Caco-2 (cell line): ENCODE measurements around the gene FABP2. TPM values are rescaled to one million over a fixed set of nuclear protein-coding genes. Genes with fewer than 3 reads are reported as not detected.

Experiments used
- BruUV-seq: library from RNA; stranded (reverse); fragments of 400-500 nt; replicated peaks from 2 replicates; lab custom pipeline; 2021; lab: Mats Ljungman, UMichigan
- CTCF ChIA-PET: fragments of 300-600 bp; sonication (Branson Sonifier 250); formaldehyde crosslinking; loops from one replicate; lab custom pipeline; 2022; ENCODE audit warnings: antibody characterized with exemption; lab: Charles Lee
- POLR2A ChIA-PET: fragments of 300-600 bp; sonication (Branson Sonifier 250); formaldehyde crosslinking; loops from one replicate; lab custom pipeline; 2022; ENCODE audit warnings: antibody characterized with exemption; lab: Charles Lee
- DNase-seq, 2 experiments: peaks; one replicate each; pipeline versions ENCODE4 v3.0.0 to v3.0.0-alpha.2; 2020 to 2022
- H3K27me3 ChIP-seq: replicated peaks from 2 replicates; pipeline ENCODE4 v1.6.0; 2011; ENCODE audit warnings: low read length; ENCODE audit not compliant: control insufficient read depth, insufficient read depth
- H3K36me3 ChIP-seq: 2 replicates; pipeline ENCODE4 v1.5.1; 2011; ENCODE audit warnings: low read length; ENCODE audit not compliant: control insufficient read depth, insufficient read depth
- H3K4me1 ChIP-seq: fragments of 250-450 bp; sonication (Bioruptor Pico); 2 replicates; pipeline ENCODE4 v1.5.1; 2020; ENCODE audit warnings: mild to moderate bottlenecking
- H3K4me3 ChIP-seq: 2 replicates; pipeline ENCODE4 v1.5.1; 2011; ENCODE audit warnings: low read depth, mild to moderate bottlenecking, control low read depth, low read length
- H3K9me3 ChIP-seq: fragments of 250-450 bp; sonication (Bioruptor Pico); 2 replicates; pipeline ENCODE4 v1.5.1; 2020; ENCODE audit warnings: mild to moderate bottlenecking, moderate library complexity
- H3K27ac Mint-ChIP-seq: one replicate; pipeline ENCODE4 v1.8.0; 2022; ENCODE audit warnings: mixed read lengths; ENCODE audit not compliant: unreplicated experiment
- H3K27me3 Mint-ChIP-seq: one replicate; pipeline ENCODE4 v1.8.0; 2022; ENCODE audit warnings: mixed read lengths; ENCODE audit not compliant: insufficient read depth, unreplicated experiment
- H3K36me3 Mint-ChIP-seq: one replicate; pipeline ENCODE4 v1.8.0; 2022; ENCODE audit warnings: mild to moderate bottlenecking, mixed read lengths; ENCODE audit not compliant: insufficient read depth, unreplicated experiment
- H3K4me1 Mint-ChIP-seq: one replicate; pipeline ENCODE4 v1.8.0; 2022; ENCODE audit warnings: low read depth, mixed read lengths; ENCODE audit not compliant: unreplicated experiment
- H3K4me3 Mint-ChIP-seq: one replicate; pipeline ENCODE4 v1.8.0; 2022; ENCODE audit warnings: mild to moderate bottlenecking, moderate library complexity, mixed read lengths; ENCODE audit not compliant: unreplicated experiment
- H3K9me3 Mint-ChIP-seq: one replicate; pipeline ENCODE4 v1.8.0; 2022; ENCODE audit warnings: mixed read lengths; ENCODE audit not compliant: unreplicated experiment
- intact Hi-C: fragments of 100-400 bp; cut with micrococcal nuclease; formaldehyde crosslinking; loops from one replicate; pipeline ENCODE4 v1.10.0; 2022; ENCODE audit not compliant: unreplicated experiment
- total RNA-seq: library from RNA; stranded (reverse); gene quantifications from 2 replicates; pipeline ENCODE4 v1.2.3, GENCODE V29; 2022
- TF ChIP-seq, protein P1 (sequence below), 2 experiments: fragments of 200-600 bp in 1 of 2; IDR thresholded peaks; 1 replicate in 1 of 2; 2 replicates in 1 of 2; pipeline versions ENCODE4 v1.5.1 to v1.8.0; 2011 to 2022; ENCODE audit warnings: antibody characterized with exemption in 1 of 2, control low read depth in 1 of 2, inconsistent platforms in 1 of 2, low read depth in 1 of 2, low read length in 1 of 2, mild to moderate bottlenecking in 1 of 2, moderate library complexity in 1 of 2; ENCODE audit not compliant: insufficient read depth in 1 of 2, severe bottlenecking in 1 of 2, unreplicated experiment in 1 of 2

The FABP2 gene
- total RNA-seq, 1 experiment from 2014 or later: not detected

DNA sequence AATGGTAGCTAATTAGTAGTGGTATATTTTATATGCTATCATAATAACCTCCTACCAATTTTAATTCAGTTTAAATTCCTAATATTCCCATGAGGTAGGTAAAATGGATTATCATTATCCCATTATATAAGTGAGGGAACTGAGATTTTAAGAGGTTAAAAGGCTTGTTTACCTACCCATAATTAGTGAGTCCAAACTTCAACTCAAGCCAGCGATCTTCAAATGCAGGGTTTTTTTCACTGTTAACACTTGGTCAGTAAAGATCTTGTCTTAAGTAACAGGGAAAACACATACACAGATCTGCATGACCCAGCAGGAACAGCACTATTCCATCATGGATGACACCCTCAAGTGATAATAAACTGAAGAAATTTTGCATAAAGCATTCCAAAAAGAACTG, 31.3 kb downstream of the FABP2 start:
- peak in 1 of 2 experiments; percentile 27 for DNase-seq
- no TSS peak for BruUV-seq
- Mint-ChIP-seq H3K4me1 (no peaks in the 10 kb centered on the region), H3K27me3 (no peaks in the 10 kb centered on the region), H3K36me3 (peaks cover 20% of the 10 kb centered on the region), H3K9me3 (no peaks in the 10 kb centered on the region), H3K4me3 (no peak overlapping the region), H3K27ac (no peak overlapping the region)
- intact Hi-C loops: loop anchor here (1.0 kb wide), 1 partner anchor 10 kb away; a partner anchor contains a TSS
- TF ChIP-seq, protein P1, sequence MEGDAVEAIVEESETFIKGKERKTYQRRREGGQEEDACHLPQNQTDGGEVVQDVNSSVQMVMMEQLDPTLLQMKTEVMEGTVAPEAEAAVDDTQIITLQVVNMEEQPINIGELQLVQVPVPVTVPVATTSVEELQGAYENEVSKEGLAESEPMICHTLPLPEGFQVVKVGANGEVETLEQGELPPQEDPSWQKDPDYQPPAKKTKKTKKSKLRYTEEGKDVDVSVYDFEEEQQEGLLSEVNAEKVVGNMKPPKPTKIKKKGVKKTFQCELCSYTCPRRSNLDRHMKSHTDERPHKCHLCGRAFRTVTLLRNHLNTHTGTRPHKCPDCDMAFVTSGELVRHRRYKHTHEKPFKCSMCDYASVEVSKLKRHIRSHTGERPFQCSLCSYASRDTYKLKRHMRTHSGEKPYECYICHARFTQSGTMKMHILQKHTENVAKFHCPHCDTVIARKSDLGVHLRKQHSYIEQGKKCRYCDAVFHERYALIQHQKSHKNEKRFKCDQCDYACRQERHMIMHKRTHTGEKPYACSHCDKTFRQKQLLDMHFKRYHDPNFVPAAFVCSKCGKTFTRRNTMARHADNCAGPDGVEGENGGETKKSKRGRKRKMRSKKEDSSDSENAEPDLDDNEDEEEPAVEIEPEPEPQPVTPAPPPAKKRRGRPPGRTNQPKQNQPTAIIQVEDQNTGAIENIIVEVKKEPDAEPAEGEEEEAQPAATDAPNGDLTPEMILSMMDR (IDR thresholded peaks at IDR 0.05; ENCODE audit: insufficient read depth in 1 of 2, low read depth in 1 of 2, low read length in 1 of 2, severe bottlenecking in 1 of 2, unreplicated experiment in 1 of 2): no peak
- Histone ChIP-seq H3K9me3 (no peaks in the 10 kb centered on the region), H3K36me3 (no peaks in the 10 kb centered on the region), H3K27me3 (no peaks in the 10 kb centered on the region), H3K4me1 (peaks cover 10% of the 10 kb centered on the region), H3K4me3 (no peak overlapping the region)
- POLR2A ChIA-PET: no interaction called here
- CTCF ChIA-PET: no interaction called here

GRCh38 chr4:119289313-119289712, 32.6 kb downstream of the FABP2 start:
- Mint-ChIP-seq H3K27me3 (no peaks in the 10 kb centered on the region), H3K9me3 (no peaks in the 10 kb centered on the region), H3K27ac (no peak overlapping the region), H3K4me1 (peaks cover 7% of the 10 kb centered on the region), H3K36me3 (peaks cover 20% of the 10 kb centered on the region), H3K4me3 (no peak overlapping the region)
- intact Hi-C loops: loop anchor here (5.0 kb wide), 1 partner anchor 77 kb away; the partner anchor contains the start of gene USP53
- TF ChIP-seq, protein P1 (IDR thresholded peaks at IDR 0.05; ENCODE audit: insufficient read depth in 1 of 2, low read depth in 1 of 2, low read length in 1 of 2, severe bottlenecking in 1 of 2, unreplicated experiment in 1 of 2): no peak
- no peaks in the 10 kb centered on the region for H3K36me3 ChIP-seq
- CTCF ChIA-PET: interaction anchor here (1.0 kb wide), 1 partner anchor 11 kb away, joined by 3 read pairs; no protein-coding TSS in a partner anchor
- POLR2A ChIA-PET: no interaction called here
- no TSS peak for BruUV-seq
- no peaks in the 10 kb centered on the region for H3K9me3 ChIP-seq
- peaks cover 10% of the 10 kb centered on the region for H3K4me1 ChIP-seq
- no peak for DNase-seq
- no peak overlapping the region for H3K4me3 ChIP-seq
- no peaks in the 10 kb centered on the region for H3K27me3 ChIP-seq

GRCh38 chr4:119286377-119287002, 35.4 kb downstream of the FABP2 start:
- TF ChIP-seq, protein P1 (IDR thresholded peaks at IDR 0.05; ENCODE audit: insufficient read depth in 1 of 2, low read depth in 1 of 2, low read length in 1 of 2, severe bottlenecking in 1 of 2, unreplicated experiment in 1 of 2): peak; percentile 34 to 52
- CTCF ChIA-PET: no interaction called here
- intact Hi-C loops: loop anchor here (1.0 to 5.0 kb wide), 3 partner anchors 74 to 304 kb away; partner anchors contain the start of gene USP53
- no peaks in the 10 kb centered on the region for H3K36me3 ChIP-seq
- POLR2A ChIA-PET: no interaction called here
- no peaks in the 10 kb centered on the region for H3K9me3 Mint-ChIP-seq
- H3K27ac Mint-ChIP-seq: no peak overlapping the region
- H3K4me3 Mint-ChIP-seq: no peak overlapping the region
- H3K36me3 Mint-ChIP-seq: peaks cover 18% of the 10 kb centered on the region
- H3K9me3 ChIP-seq: no peaks in the 10 kb centered on the region
- no peak for DNase-seq
- no peak overlapping the region for H3K4me3 ChIP-seq
- no peaks in the 10 kb centered on the region for H3K27me3 Mint-ChIP-seq
- peaks cover 19% of the 10 kb centered on the region for H3K4me1 Mint-ChIP-seq
- no peaks in the 10 kb centered on the region for H3K27me3 ChIP-seq
- no TSS peak for BruUV-seq
- H3K4me1 ChIP-seq: peaks cover 10% of the 10 kb centered on the region
